Inferior parietal cortex (tissue), 1 donor: ENCODE results near the gene FIGNL2.
A peak's percentile ranks its signal among the peaks of the same experiment; 100 is the strongest.
"Not testable (repeated sequence)": the region's sequence is repeated elsewhere in the genome, so short reads cannot be mapped to it uniquely, and the experiment has no call there.

Source experiments
- DNase-seq: peaks from one replicate; pipeline ENCODE4 v3.0.0-alpha.2; 2016; ENCODE audit errors: extremely low spot score

The FIGNL2 gene

GRCh38 chr12:51818086-51818485 is 30.4 kb downstream of the FIGNL2 start:
- DNase-seq = no peak

- no peak for DNase-seq
These were observed 31.2 kb downstream of the FIGNL2 start for GRCh38 chr12:51817027-51817953.

- DNase-seq = no peak
These were observed 32.9 kb downstream of the FIGNL2 start for GRCh38 chr12:51815571-51815970.

GRCh38 chr12:51814311-51815088 is 34.0 kb downstream of the FIGNL2 start:
- no peak for DNase-seq

GRCh38 chr12:51813931-51814310 is 34.6 kb downstream of the FIGNL2 start:
- DNase-seq = no peak

GRCh38 chr12:51812871-51813270 is 35.6 kb downstream of the FIGNL2 start:
- no peak for DNase-seq

GRCh38 chr12:51811203-51812202 is 37.0 kb downstream of the FIGNL2 start:
- no peak for DNase-seq

GRCh38 chr12:51809193-51809592 is 39.3 kb downstream of the FIGNL2 start:
- DNase-seq = no peak

GRCh38 chr12:51806896-51807295 is 41.6 kb downstream of the FIGNL2 start:
- no peak for DNase-seq

- no peak for DNase-seq
These were observed 47.5 kb downstream of the FIGNL2 start for GRCh38 chr12:51801027-51801426.

- DNase-seq = no peak
These were observed 50.0 kb downstream of the FIGNL2 start for GRCh38 chr12:51798501-51798900.

- not testable (repeated sequence) for DNase-seq
These were observed 50.5 kb downstream of the FIGNL2 start for GRCh38 chr12:51798051-51798450.

- DNase-seq = no peak
These were observed 51.2 kb downstream of the FIGNL2 start for GRCh38 chr12:51797301-51797700.

- no peak for DNase-seq
These were observed 55.3 kb downstream of the FIGNL2 start for GRCh38 chr12:51793201-51793600.

GRCh38 chr12:51792417-51792816 is 56.1 kb downstream of the FIGNL2 start:
- DNase-seq = no peak

GRCh38 chr12:51788876-51789275 is 59.6 kb downstream of the FIGNL2 start:
- no peak for DNase-seq

- no peak for DNase-seq
These were observed 62.6 kb downstream of the FIGNL2 start for GRCh38 chr12:51785906-51786305.

GRCh38 chr12:51784688-51785087 is 63.8 kb downstream of the FIGNL2 start:
- DNase-seq = no peak

- DNase-seq = peak; percentile 16
These were observed 68.6 kb downstream of the FIGNL2 start for GRCh38 chr12:51779876-51780275.

- DNase-seq = no peak
These were observed 70.5 kb downstream of the FIGNL2 start for GRCh38 chr12:51777973-51778372.

- DNase-seq = no peak
These were observed 71.1 kb downstream of the FIGNL2 start for GRCh38 chr12:51777457-51777856.

GRCh38 chr12:51774933-51775332 is 73.6 kb downstream of the FIGNL2 start:
- DNase-seq = no peak
